ENCODE results near the gene CMTR2. TPM values are rescaled to one million over a fixed set of nuclear protein-coding genes. Genes with fewer than 3 reads are reported as not detected.

Gene CMTR2
- total and polyA plus RNA-seq, 12 donors: 7.8 to 34.1 (median 18.5) TPM

DNA sequence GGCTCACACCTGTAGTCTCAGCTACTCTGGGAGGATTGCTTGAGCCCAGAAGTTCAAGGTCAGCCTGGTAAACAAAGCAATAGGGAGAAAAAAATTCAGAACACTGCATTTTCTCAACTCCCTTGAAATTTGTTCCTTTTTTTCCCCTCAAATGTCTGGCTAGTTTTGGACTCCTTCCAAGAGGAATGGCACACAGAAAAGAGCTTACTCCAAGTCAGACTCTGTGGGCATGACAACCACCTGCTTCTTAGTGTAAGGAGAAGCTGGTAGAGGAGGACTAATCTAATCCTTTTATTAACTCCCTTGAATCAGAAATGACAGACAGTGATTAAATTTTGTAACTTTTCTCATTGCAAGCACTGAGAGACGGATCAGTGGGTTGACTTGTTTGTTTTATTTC is 30.8 kb downstream of the CMTR2 start:
- peak in 2 of 7 donors; percentile 10 to 15 for DNase-seq

DNA sequence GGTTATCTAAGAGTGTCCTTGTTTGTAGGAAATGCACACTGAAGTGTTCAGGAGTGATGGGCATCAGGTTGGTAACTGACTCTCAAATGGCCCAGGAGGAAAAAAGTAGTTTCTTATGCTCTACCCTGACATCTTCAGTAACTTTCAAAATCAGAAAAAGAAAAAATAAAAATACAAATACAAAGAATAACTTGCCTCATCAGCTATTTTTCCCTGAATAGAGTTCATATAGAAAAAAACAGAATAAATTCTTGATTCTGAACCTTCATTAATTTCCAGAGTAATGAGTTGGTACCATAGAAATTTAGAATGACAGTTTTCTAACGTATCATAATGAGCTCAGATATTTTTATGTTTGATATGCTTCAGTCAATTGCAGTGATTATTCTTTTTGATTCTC is 31.4 kb downstream of the CMTR2 start:
- H3K27ac ChIP-seq: no peak overlapping the region
- intact Hi-C loops (cut with DNase I): no loop called here
- H3K36me3 ChIP-seq (replicated peaks in 1 of 2): no peaks in the 10 kb centered on the region
- TF ChIP-seq, protein P1, sequence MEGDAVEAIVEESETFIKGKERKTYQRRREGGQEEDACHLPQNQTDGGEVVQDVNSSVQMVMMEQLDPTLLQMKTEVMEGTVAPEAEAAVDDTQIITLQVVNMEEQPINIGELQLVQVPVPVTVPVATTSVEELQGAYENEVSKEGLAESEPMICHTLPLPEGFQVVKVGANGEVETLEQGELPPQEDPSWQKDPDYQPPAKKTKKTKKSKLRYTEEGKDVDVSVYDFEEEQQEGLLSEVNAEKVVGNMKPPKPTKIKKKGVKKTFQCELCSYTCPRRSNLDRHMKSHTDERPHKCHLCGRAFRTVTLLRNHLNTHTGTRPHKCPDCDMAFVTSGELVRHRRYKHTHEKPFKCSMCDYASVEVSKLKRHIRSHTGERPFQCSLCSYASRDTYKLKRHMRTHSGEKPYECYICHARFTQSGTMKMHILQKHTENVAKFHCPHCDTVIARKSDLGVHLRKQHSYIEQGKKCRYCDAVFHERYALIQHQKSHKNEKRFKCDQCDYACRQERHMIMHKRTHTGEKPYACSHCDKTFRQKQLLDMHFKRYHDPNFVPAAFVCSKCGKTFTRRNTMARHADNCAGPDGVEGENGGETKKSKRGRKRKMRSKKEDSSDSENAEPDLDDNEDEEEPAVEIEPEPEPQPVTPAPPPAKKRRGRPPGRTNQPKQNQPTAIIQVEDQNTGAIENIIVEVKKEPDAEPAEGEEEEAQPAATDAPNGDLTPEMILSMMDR (IDR thresholded peaks at IDR 0.05): no peak
- TF ChIP-seq POLR2A (IDR thresholded peaks at IDR 0.05): no peak
- WGBS, 4 donors: 33 to 60% (median 58%) methylated on average over 1 of the region's 1 CpG
- no peaks in the 10 kb centered on the region for H3K4me1 ChIP-seq (replicated peaks in 1 of 2)
- H3K27me3 ChIP-seq: peaks cover 6% of the 10 kb centered on the region
- H3K9me3 ChIP-seq (replicated peaks in 1 of 3): no peaks in the 10 kb centered on the region
- no peak for DNase-seq
- H3K4me3 ChIP-seq: no peak overlapping the region

More for the DNA sequence above, 30.8 kb downstream of the CMTR2 start:
- H3K4me1 ChIP-seq (replicated peaks in 1 of 2): no peaks in the 10 kb centered on the region
- no peaks in the 10 kb centered on the region for H3K9me3 ChIP-seq (replicated peaks in 1 of 3)
- intact Hi-C loops (cut with DNase I): no loop called here
- no peak for TF ChIP-seq POLR2A (IDR thresholded peaks at IDR 0.05)
- TF ChIP-seq, protein P1 (IDR thresholded peaks at IDR 0.05): no peak
- WGBS, 4 donors: 69 to 87% (median 73%) methylated on average over 1 of the region's 1 CpG
- peaks cover 9% of the 10 kb centered on the region for H3K27me3 ChIP-seq
- H3K36me3 ChIP-seq (replicated peaks in 1 of 2): no peaks in the 10 kb centered on the region
- no peak overlapping the region for H3K27ac ChIP-seq
- no peak overlapping the region for H3K4me3 ChIP-seq

DNA sequence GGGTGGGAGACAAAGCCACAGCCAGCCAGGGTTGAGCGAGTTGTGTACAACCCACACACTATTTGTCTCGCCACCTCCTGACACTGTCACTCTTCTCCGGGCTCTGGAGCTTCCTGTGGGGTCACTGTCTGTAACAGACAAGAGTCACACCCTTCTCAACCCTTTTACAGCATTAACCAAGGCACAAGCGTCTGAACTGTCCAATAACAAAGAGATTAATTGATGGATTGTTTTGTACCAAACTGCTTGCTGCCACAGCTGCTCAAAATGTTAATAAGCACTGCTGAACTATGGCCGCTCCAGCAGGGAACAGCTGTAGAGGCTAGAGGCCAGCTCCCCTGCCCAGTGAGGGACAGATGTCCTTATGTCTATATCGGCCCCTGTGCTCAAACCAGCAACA is 33.5 kb downstream of the CMTR2 start:
- H3K27ac ChIP-seq: no peak overlapping the region
- no peak for DNase-seq
- intact Hi-C loops (cut with DNase I): no loop called here
- H3K4me3 ChIP-seq: no peak overlapping the region
- no peaks in the 10 kb centered on the region for H3K27me3 ChIP-seq
- no peaks in the 10 kb centered on the region for H3K36me3 ChIP-seq (replicated peaks in 1 of 2)
- no peak for TF ChIP-seq POLR2A (IDR thresholded peaks at IDR 0.05)
- TF ChIP-seq, protein P1 (IDR thresholded peaks at IDR 0.05): no peak
- no peaks in the 10 kb centered on the region for H3K4me1 ChIP-seq (replicated peaks in 1 of 2)
- 46 to 57% (median 55%) methylated on average over 6 of the region's 6 CpGs for WGBS, 4 donors
- H3K9me3 ChIP-seq (replicated peaks in 1 of 3): no peaks in the 10 kb centered on the region

DNA sequence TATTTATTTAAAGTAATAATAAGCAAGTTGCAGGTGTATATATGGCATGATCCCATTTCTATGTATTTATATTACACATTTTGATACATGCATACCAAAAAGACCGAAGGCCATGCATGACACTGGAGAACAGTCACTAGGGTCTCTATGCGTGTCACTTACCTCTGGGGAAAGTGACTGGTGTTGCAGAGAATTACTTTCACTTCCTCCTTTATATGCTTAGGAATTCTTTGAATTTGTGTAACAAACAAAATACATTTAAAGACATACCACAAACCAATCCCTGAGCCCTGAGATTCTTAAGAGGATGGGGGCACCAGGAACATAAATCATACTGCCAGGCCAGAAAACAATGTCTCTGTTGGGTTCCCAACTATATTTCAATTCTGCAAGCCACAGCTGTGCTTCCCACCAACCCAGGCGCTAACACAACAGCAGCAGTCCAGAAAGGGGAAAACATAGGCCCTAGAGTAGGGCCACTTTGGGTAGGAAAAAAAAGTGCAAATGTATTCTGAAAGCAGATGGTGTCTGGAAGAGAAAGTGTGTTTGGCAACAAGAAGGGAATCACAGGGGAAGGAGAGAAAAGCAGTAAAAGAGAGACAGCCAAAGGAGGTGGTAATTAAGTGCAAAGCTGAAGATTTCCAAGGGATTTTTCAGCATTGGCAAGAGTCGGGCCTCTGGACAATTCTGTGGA is 34.2 kb downstream of the CMTR2 start:
- intact Hi-C loops (cut with DNase I): no loop called here

More for the DNA sequence above, 34.2 kb downstream of the CMTR2 start:
- TF ChIP-seq, protein P1 (IDR thresholded peaks at IDR 0.05): no peak
- 69 to 78% (median 73%) methylated on average over 4 of the region's 4 CpGs for WGBS, 4 donors
- Histone ChIP-seq H3K4me3 (no peak overlapping the region), H3K36me3 (replicated peaks in 1 of 2) (no peaks in the 10 kb centered on the region), H3K27me3 (no peaks in the 10 kb centered on the region), H3K27ac (no peak overlapping the region), H3K4me1 (replicated peaks in 1 of 2) (no peaks in the 10 kb centered on the region), H3K9me3 (replicated peaks in 1 of 3) (no peaks in the 10 kb centered on the region)
- DNase-seq: no peak
